HG02852 (cell line): ENCODE results near the gene F2RL2.

Source experiments
- ATAC-seq: cut with Tn5 transposase; IDR thresholded peaks from one replicate; pipeline ENCODE4 v1.9.1; 2021; ENCODE audit warnings: mild to moderate bottlenecking, moderate library complexity; ENCODE audit not compliant: unreplicated experiment

Gene F2RL2

DNA sequence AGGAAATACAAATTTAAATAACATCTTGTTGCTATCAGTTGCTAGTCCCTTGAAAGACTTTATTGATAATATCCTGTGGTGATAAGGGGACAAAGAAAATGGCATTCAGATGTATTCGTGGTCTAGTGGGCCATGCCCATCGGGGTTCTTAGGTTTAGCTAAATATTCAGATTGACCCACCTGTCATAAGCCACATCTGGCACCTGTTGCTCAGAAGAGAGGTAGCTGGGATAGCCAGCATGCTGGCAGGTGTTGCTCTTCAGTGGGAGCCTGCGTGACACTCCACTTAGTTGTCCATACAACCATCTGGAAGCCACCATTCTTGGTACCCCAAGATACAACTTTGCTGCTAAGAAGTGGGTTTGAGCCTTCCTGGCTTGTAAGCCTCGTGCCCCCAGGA is 36.7 kb downstream of the F2RL2 start:
- ATAC-seq, result no peak

DNA sequence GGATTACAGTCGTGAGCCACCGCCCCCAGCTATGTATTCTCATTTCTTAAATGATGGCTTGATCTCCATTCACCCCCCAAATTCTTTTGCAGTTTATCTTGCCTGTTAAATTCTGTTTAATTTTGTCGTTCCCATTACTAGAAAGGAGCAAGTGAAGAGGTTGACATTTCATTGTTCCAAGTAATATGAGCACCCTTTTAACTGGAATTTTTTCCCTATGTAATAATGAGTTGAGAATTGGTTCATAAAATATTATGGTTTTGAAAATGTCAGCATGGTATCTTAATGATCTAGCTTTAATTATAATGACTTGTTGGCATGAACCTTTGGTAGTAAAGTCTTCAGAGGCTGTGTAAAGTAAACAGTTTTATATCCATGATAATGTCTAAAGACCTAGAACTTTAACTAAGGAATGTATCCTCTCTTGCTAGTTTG is 37.4 kb downstream of the F2RL2 start:
- no peak for ATAC-seq

DNA sequence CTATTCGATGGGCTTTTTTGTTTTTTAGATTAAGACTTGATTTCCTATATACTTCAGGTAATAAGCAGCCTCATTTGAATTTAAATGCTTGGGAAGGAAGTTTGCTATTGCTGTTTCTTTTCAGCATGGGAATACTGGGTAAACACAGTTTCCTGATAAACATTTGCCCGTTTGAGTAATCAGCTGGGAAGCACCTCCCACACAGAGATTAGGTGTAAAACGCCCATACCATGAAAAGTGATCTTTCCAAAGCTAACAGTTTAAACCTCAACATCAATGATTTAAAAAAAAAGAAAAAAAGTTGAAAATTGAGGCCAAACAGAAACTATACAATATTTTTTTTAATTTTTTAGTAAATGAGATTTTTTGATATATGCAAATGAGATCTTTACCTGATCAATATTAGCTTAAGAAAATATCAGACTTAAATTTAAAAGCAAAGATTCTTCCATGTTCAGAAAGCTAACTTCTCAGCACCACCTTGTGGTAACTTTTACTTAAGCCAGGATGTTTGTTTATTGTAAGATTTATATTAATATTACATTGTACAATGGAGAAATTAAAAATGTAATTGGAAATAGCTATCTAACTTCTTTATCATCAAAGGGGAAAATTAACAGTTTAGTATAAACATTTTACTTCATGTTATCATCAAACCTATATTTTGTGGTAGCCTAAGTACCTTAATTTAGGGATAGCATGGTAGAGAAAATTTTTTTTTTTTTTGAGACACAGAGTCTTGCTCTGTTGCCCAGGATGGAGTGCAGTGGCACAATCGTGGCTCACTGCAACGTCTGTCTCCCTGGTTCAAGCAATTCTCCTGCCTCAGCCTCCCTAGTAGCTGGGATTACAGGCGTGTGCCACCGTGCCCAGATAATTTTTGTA is 39.8 kb downstream of the F2RL2 start:
- no peak for ATAC-seq

DNA sequence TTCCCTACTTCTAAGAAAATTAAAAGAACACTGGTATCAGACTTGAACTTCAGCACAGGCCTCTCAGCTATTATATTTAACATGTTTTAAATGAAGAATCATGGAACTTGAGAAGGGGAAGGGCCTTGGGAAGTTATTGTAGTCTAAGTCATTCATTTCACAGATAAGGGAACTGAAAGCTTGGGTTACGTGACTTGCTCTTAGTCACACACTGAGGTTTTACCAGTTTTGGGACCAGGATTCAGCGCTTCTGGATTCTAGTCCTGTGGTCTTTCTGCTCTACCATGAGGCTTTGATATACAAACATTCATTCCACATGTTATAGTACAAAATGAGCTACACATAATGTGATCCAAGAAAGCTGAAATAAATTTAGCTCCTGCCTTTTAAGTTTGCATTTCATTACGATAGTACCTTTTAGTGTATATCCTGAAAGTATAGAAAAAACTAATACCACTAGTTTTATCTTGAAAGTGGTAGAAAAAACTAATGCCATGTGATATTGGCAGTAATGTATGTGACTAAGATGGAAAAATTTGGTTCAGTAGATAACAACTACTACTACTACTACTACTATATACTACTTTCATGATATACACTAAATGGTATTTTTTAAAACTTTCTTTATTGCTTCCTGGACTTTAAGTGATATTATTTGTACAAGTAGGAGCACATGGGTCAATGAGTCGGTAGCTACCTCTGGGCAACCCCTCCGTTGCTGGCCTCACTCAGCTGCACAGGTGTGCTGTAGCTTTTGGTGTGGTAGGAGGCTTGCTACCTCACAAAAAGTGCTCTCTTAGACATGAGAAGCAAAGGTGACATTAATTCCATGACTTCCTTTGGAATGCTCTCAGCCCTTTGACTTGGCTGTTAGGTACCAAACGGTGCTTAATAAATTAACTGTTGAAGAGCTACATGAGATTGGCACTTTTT is 40.7 kb downstream of the F2RL2 start:
- peak; percentile 97 for ATAC-seq

DNA sequence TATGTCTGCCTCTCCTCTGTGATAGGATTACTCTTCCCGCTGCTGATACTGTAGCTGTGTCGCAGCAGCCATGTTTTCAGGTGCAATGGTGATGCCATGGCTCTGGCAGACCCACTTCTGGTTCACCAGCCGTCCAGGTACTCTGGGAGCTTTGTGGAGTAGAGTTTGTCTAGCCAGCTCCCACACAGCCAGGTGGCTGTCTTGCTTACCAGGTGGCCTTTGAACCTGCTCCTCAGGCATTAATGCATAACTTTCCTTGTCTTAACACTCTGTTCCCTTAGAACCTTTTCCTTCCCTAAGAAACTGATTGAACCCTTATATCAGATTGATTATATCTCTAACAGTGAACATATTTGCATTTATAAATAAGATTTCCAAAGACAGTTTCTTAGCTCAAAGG is 42.2 kb downstream of the F2RL2 start:
- ATAC-seq, result no peak

DNA sequence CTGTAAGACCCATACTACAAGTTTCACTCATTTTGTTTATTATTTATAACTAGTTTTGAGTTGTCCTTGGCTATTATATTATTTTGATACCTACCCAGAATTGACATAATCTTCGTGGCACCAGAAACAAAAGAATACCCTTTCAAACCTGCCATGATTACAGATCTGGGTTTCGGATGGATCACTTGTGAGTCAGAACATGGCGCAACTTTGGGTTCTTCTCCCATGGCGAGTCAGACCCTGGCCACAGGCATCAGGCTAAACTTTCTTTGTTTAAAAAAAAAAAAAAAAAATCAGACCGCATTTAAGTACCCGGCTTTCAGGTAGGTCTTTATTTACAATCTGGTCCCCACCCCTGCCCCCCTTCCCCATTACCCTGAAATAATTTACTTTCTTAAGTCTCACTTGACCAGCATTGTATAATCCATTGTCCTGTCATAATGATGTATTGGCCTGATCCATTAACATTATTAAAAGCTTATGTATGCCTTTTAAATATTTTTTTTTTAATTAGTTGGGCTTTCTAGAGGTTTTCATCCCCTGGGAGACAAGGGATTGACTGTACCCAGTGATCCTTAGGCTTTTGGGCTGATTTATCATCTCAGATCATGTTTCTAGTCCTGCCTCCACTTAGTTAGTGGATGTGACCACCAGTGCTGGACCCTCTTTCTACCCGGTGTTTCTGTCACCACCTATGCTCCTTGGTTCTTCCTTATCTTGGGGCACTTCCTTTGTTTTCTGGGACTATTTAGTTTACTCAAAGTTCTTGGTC is 43.9 kb downstream of the F2RL2 start:
- ATAC-seq, result no peak

DNA sequence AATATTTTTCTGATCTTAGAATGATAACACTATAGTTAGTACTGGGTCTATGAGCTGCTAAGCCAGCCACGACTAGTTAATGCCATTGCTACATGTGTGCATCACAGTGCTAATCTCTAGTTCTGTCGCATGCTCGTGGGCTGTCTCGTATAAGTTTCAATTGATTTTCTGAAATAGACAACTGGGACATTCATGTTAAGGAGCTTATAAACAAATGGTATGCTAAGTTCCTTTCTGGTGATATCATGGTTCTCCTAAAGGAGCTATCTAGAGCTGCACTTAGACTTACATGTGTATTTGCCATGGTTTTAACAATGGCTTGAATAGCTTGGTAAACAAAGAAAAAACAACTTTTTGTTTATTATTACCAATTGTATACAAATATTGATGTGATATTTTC is 46.2 kb downstream of the F2RL2 start:
- no peak for ATAC-seq

DNA sequence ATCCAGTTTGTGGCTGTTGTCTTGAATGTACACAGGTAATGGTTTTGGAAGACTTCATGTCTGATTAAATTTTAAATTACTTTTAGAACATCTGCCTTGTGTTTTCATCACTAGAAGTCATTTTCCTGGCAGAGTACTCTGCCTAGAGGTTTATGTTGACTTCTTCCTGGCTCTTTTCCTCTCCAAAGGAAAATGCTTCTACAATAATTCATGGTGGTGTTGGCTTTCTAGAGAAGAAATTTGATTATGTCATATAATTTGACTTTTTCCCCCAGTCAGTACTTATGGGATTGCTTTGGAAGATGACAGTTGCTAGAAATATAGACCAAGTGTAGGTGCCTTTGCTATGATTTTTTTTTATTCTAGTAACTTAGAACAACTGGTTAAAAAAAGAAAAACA is 46.8 kb downstream of the F2RL2 start:
- ATAC-seq, result no peak

DNA sequence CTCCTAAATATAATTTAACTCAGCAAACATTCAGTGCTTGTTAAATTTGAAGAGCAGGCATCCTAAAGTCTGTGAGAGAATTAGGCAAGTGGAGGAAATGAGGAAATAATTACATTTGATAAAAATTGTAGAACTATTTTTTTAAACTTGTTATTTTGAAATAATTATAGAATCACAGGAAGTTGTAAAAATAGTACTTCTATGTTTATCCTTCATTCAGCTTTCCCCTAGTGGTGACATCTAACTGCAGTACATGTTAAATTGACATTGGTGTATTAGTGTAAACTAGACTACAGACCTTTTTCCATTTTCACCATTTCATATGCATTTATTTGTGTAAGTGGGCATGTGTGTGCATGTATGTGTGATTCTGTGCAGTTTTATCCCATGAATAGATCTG is 51.6 kb downstream of the F2RL2 start:
- ATAC-seq, result no peak

DNA sequence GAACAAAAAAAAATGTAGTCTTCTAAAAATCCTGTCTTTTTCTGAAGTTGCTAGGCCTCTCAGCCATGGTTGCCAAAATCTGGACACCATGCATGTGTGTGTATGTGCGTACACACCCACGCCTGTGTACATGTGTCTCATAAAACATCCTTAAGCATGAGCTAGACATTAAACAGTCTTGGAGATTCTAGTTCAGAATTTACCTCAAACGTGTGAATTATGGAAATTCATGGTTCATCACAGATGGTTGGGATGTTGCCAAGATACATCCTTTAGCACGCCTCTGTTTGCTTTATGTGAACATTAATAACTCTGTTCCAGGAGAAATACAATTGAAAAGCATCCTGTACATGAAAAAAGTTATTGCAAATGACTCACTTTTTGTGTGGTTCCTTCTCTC is 53.0 kb downstream of the F2RL2 start:
- no peak for ATAC-seq
